Stimulated activated CD4-positive, alpha-beta T cell treated with anti-CD3 and anti-CD28 coated beads, Interleukin-2, amount 100 ng/mL, for 24 hours (primary cell): Measurements from ENCODE around the gene ASCL2.

ENCODE experiments used
- DNase-seq, 2 donors: peaks; one replicate each; pipeline ENCODE4 v3.0.0-alpha.2; 2020

The ASCL2 gene

DNA sequence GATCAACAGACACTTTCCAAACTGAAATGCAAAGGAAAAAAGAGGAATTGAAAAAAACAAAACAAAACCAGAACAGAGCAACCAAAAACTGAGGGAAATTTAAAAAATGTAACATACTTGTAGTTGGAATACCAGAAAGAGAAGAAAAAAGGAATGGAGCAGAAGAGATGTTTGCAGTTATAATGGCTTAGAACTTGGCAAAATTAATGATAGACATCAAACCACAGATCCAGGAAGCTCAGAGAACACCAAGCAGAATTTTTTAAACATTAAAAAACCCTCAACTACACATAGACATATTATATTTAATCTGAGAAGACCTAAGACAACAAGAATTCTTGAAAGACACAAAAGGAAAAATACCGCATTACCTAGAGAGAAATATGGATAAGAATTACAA, 46.1 kb downstream of the ASCL2 start:
- DNase-seq, result no peak

DNA sequence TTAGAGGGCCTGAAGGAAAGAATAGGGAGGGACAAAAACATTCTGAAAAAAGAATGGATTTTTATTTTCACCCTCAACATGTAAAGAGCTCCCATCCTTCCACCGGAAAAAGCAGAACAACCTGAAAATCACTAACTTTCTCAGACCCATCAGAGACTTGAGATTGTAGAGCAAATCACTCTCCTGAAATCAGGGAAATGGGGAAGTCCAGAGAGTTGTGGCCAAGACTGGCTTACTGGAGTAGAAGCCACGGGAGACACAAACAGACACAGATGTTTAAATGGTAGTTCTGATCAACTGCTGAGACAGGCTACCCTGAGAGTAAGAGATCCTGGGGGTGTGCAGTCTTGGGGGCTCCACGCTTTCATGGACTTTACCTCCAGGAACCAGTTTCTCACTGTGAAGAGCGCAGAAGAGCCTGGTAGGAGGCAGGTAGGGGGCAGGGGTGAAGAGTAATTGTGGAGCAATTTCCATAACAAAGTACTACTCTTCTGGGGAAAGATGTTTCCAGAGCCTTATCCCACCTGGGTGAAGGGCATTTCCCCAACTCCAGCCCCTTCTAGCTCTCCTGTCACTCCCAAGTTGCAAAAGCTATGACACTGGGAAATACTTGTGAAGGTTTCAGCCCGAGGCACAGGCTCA, 47.1 kb downstream of the ASCL2 start:
- DNase-seq, result no peak

DNA sequence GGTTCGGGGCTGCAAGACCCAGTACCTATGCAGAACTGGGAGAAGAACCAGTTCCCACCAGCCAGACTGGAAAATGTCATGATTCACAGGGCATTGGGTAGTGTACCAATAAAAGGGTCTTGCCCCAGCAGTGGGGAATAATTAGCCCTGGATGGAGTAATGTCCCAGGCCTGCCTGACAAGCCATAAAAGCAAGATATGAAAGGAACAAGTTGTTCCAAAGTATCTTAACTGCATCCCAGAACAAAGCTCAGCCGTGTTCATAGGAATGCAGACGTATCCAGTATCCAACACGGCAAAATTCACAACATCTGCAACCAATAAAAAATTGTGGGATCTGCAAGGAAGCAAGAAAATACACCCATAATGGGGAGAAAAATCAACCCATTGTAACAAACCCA, 47.9 kb downstream of the ASCL2 start:
- DNase-seq, result no peak

DNA sequence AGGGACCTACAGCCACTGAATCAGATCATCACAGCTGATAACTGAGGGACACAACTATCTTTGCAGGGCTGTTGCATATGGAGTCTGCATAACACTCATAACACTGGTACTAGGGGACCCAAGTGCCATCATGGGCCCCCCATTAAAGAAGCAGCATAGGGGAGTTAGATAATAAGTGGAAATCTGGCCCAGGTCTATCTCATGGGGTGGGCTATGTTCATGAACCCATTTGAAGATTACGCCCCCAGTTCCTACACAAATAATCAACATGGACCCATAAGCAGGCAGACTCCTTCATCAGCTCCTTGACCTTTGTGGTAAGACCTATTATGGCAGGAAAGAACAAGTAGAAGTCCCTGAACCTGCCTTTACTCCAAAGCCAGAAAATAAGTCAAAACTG, 48.8 kb downstream of the ASCL2 start:
- DNase-seq, result no peak

GRCh38 chr11:2221024-2221423, 49.4 kb downstream of the ASCL2 start:
- no peak for DNase-seq

DNA sequence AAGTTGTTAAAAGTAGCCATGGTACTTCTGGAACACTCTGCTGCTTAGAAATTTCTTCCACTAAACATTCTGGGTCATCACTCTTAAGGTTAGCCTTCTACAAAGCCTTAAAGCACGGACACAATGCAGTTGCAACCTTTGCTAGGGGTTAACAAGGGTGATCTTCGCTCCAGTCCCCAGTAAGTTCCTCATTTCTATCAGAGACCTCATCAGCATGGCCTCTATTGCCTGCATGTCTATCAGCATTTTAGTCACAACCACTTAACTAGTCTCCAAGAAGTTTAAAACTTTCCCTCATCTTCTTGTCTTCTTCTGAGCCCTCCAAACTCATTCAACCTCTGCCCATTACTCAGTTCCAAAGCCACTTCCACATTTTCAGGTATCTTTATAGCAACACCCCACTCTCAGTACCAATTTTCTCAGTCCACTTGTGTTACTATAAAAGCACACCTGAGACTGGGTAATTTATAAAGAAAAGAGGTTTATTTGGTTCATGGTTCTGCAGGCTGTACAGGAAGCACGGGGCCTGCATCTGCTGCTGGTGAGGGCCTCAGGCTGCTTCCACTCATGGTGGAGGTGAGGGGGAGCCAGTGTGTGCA, 50.1 kb downstream of the ASCL2 start:
- no peak for DNase-seq

GRCh38 chr11:2219318-2220017, 50.9 kb downstream of the ASCL2 start:
- no peak for DNase-seq
